Measurements from ENCODE around the gene TDRD6. TPM values are rescaled to one million over a fixed set of nuclear protein-coding genes. Genes with fewer than 3 reads are reported as not detected.

The TDRD6 gene
- total RNA-seq, 4 donors from 2014 or later: 0.20 to 0.48 (median 0.41) TPM; not detected in 1

GRCh38 chr6:46729787-46730326 is 42.2 kb downstream of the TDRD6 start:
- Histone ChIP-seq H3K4me1 (peaks cover 0 to 7% (median 6%) of the 10 kb centered on the region in 4 donors), H3K9me3 (no peaks in the 10 kb centered on the region), H3K4me3 (no peak overlapping the region), H3K27ac (no peak overlapping the region), H3K27me3 (peaks cover 5% of the 10 kb centered on the region), H3K36me3 (no peaks in the 10 kb centered on the region)
- intact Hi-C loops (cut with DNase I; ENCODE audit: low total_unique reads) (no loop called here), in situ Hi-C loops (cut with MboI; ENCODE audit: low pct_ligation_motif_present in 1 of 4, low pct_unique_long_range_greater_than_20kb in 1 of 4, low sequenced_read_pairs in 3 of 4) (no loop called here)
- DNase-seq: no peak
- WGBS, 2 donors (ENCODE audit: low coverage in 1 of 2): 75% methylated on average over 1 of the region's 1 CpG; no CpG with 5 or more reads in 1 of the 2 donors
- TF ChIP-seq EP300 (IDR thresholded peaks at IDR 0.05; ENCODE audit: low read depth) (no peak), POLR2AphosphoS5 (IDR thresholded peaks at IDR 0.05) (no peak), POLR2A (IDR thresholded peaks at IDR 0.05) (no peak)
- TF ChIP-seq, protein P1, sequence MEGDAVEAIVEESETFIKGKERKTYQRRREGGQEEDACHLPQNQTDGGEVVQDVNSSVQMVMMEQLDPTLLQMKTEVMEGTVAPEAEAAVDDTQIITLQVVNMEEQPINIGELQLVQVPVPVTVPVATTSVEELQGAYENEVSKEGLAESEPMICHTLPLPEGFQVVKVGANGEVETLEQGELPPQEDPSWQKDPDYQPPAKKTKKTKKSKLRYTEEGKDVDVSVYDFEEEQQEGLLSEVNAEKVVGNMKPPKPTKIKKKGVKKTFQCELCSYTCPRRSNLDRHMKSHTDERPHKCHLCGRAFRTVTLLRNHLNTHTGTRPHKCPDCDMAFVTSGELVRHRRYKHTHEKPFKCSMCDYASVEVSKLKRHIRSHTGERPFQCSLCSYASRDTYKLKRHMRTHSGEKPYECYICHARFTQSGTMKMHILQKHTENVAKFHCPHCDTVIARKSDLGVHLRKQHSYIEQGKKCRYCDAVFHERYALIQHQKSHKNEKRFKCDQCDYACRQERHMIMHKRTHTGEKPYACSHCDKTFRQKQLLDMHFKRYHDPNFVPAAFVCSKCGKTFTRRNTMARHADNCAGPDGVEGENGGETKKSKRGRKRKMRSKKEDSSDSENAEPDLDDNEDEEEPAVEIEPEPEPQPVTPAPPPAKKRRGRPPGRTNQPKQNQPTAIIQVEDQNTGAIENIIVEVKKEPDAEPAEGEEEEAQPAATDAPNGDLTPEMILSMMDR (IDR thresholded peaks at IDR 0.05): no peak

- peak overlapping the region in 1 of 4 donors; percentile 30 for H3K27ac ChIP-seq
- H3K4me1 ChIP-seq: peaks cover 0 to 16% (median 15%) of the 10 kb centered on the region in 4 donors
- WGBS, 2 donors (ENCODE audit: low coverage in 1 of 2): 59 to 63% methylated on average over 4 of the region's 4 CpGs
- H3K27me3 ChIP-seq: peaks cover 16% of the 10 kb centered on the region
- no peaks in the 10 kb centered on the region for H3K36me3 ChIP-seq
- no peak overlapping the region for H3K4me3 ChIP-seq
- intact Hi-C loops (cut with DNase I; ENCODE audit: low total_unique reads) (no loop called here), in situ Hi-C loops (cut with MboI; ENCODE audit: low pct_ligation_motif_present in 1 of 4, low pct_unique_long_range_greater_than_20kb in 1 of 4, low sequenced_read_pairs in 3 of 4) (no loop called here)
- TF ChIP-seq EP300 (IDR thresholded peaks at IDR 0.05; ENCODE audit: low read depth) (no peak), POLR2A (IDR thresholded peaks at IDR 0.05) (peak; percentile 13)
- TF ChIP-seq, protein P1 (IDR thresholded peaks at IDR 0.05): no peak
- DNase-seq: no peak
- no peaks in the 10 kb centered on the region for H3K9me3 ChIP-seq
Measured at GRCh38 chr6:46730921-46731461, 43.3 kb downstream of the TDRD6 start.

- TF ChIP-seq, protein P1 (IDR thresholded peaks at IDR 0.05): no peak
- no peak for TF ChIP-seq EP300 (IDR thresholded peaks at IDR 0.05; ENCODE audit: low read depth)
- no peak for TF ChIP-seq POLR2A (IDR thresholded peaks at IDR 0.05)
- TF ChIP-seq POLR2AphosphoS5 (IDR thresholded peaks at IDR 0.05): no peak
- intact Hi-C loops (cut with DNase I; ENCODE audit: low total_unique reads): no loop called here
- no peak overlapping the region for H3K4me3 ChIP-seq
- 74% methylated on average over 2 of the region's 2 CpGs; no CpG with 5 or more reads in 1 of the 2 donors for WGBS, 2 donors (ENCODE audit: low coverage in 1 of 2)
- no peaks in the 10 kb centered on the region for H3K36me3 ChIP-seq
- H3K4me1 ChIP-seq: peaks cover 0 to 16% (median 15%) of the 10 kb centered on the region in 4 donors
- in situ Hi-C loops (cut with MboI; ENCODE audit: low pct_ligation_motif_present in 1 of 4, low pct_unique_long_range_greater_than_20kb in 1 of 4, low sequenced_read_pairs in 3 of 4): no loop called here
- H3K27ac ChIP-seq: no peak overlapping the region
- peaks cover 38% of the 10 kb centered on the region for H3K27me3 ChIP-seq
- DNase-seq: no peak
- H3K9me3 ChIP-seq: no peaks in the 10 kb centered on the region
Measured at GRCh38 chr6:46733341-46733801, 45.7 kb downstream of the TDRD6 start.

DNA sequence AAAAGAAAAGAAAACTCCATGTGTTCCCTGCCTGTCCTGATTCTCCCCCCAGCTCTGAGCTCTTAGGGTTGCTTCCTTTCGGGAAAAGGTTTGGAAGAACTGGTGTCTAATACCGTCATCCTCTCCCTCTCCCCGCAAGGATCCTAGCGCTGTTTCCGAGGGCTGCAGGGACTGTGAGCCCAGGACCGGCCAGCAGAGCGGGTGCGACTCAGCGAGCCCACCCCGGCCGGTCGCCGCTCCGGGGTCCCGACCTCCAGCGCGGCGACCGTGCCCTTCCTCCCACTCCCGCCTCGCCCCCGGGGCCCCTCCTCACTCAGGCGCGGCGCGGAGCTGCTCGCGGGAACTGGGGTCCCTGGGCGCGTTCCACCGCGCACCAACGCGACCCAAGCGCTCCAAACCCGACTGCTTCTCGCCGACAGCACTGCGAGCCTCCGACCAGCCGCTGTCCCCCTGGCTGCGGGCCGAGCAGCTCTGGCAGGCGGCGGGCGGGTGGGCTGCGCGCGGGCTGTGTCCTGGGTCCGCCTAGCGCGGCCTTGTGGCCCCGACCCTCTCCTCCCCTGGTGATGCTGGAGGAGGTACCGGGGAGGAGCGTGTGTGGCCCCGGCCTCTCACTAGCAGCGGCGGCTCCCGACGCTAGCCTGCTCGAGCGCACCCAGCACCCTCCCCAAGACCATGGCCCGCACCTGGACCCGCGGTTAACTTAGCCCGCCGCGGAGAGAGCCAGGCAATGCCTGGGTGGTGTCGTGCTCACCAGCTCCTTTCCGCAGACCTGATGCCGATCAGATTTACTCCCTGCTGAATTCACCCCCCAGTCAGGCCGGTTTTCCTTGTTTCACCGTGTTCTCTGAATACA is 47.4 kb downstream of the TDRD6 start, which contains the start of gene PLA2G7:
Gene PLA2G7 (minus strand): TSS at position 509 of the 853 bp plus-strand sequence. CDS start 12,484 bp downstream, outside the sequence.
- WGBS, 2 donors (ENCODE audit: low coverage in 1 of 2): 0 to 3% methylated on average over 1 to 58 of the region's 73 CpGs
- no peak for TF ChIP-seq POLR2AphosphoS5 (IDR thresholded peaks at IDR 0.05)
- TF ChIP-seq, protein P1 (IDR thresholded peaks at IDR 0.05): no peak
- no peak for TF ChIP-seq EP300 (IDR thresholded peaks at IDR 0.05; ENCODE audit: low read depth)
- TF ChIP-seq POLR2A (IDR thresholded peaks at IDR 0.05): peak; percentile 39
- peak; percentile 18 for DNase-seq
- Histone ChIP-seq H3K36me3 (no peaks in the 10 kb centered on the region), H3K27ac (peak within 1 kb of the TSS in 2 of 4 donors; percentile 8 to 13), H3K4me1 (peaks cover 0 to 16% (median 15%) of the 10 kb centered on the region in 4 donors), H3K9me3 (no peaks in the 10 kb centered on the region), H3K4me3 (peak within 1 kb of the TSS; percentile 36 to 56 (median 45)), H3K27me3 (peaks cover 38% of the 10 kb centered on the region)
- intact Hi-C loops (cut with DNase I; ENCODE audit: low total_unique reads) (no loop called here), in situ Hi-C loops (cut with MboI; ENCODE audit: low pct_ligation_motif_present in 1 of 4, low pct_unique_long_range_greater_than_20kb in 1 of 4, low sequenced_read_pairs in 3 of 4) (no loop called here)

All from transverse colon (tissue), 4 donors.